ENCODE data around the gene MARCHF10.

Gene MARCHF10

GRCh38 chr17:62679866-62680377 is 128.2 kb downstream of the MARCHF10 start:
- H3K4me3 ChIP-seq (replicated peaks; ENCODE audit: low read depth, low read length) = no peak overlapping the region
- TF ChIP-seq, protein P1, sequence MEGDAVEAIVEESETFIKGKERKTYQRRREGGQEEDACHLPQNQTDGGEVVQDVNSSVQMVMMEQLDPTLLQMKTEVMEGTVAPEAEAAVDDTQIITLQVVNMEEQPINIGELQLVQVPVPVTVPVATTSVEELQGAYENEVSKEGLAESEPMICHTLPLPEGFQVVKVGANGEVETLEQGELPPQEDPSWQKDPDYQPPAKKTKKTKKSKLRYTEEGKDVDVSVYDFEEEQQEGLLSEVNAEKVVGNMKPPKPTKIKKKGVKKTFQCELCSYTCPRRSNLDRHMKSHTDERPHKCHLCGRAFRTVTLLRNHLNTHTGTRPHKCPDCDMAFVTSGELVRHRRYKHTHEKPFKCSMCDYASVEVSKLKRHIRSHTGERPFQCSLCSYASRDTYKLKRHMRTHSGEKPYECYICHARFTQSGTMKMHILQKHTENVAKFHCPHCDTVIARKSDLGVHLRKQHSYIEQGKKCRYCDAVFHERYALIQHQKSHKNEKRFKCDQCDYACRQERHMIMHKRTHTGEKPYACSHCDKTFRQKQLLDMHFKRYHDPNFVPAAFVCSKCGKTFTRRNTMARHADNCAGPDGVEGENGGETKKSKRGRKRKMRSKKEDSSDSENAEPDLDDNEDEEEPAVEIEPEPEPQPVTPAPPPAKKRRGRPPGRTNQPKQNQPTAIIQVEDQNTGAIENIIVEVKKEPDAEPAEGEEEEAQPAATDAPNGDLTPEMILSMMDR (IDR thresholded peaks at IDR 0.05; ENCODE audit: low read depth, low read length, missing control alignments) = no peak
- DNase-seq (ENCODE audit: extremely low read depth, low read depth) = no peak

DNA sequence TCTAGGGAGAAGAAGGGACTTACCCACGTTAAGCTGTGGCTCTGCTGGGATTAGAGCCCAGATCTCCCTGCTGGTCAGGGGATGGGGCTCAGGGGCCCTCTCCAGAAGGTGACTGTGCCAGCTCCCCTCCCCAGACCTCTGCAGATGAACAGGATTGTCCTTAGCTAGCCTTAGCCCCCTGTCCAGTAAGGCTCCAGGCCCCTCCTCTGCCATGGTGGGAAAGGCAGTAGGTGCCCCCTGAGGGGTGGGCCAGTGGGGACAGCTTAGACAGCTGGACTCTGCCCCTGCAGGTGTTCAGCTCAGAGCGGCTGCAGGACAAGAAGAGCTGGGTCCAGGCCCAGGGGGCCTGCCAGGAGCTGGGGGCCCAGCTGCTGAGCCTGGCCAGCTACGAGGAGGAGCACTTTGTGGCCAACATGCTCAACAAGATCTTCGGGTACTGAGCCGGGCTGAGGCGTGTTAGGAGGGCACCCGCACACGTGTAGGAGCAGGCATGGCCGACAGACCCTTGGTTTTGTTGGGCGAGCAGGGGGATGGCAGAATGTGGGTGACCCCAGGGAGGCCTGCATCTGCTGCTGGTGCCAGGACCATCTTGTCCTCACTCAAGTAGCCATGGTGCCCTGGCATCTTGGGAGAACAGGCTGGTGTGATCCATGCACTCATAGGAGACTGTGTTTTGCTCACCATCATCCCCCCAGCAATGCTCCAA is 129.7 kb downstream of the MARCHF10 start:
- no peak overlapping the region for H3K4me3 ChIP-seq (replicated peaks; ENCODE audit: low read depth, low read length)
- DNase-seq (ENCODE audit: extremely low read depth, low read depth) = no peak
- TF ChIP-seq, protein P1 (IDR thresholded peaks at IDR 0.05; ENCODE audit: low read depth, low read length, missing control alignments) = no peak

DNA sequence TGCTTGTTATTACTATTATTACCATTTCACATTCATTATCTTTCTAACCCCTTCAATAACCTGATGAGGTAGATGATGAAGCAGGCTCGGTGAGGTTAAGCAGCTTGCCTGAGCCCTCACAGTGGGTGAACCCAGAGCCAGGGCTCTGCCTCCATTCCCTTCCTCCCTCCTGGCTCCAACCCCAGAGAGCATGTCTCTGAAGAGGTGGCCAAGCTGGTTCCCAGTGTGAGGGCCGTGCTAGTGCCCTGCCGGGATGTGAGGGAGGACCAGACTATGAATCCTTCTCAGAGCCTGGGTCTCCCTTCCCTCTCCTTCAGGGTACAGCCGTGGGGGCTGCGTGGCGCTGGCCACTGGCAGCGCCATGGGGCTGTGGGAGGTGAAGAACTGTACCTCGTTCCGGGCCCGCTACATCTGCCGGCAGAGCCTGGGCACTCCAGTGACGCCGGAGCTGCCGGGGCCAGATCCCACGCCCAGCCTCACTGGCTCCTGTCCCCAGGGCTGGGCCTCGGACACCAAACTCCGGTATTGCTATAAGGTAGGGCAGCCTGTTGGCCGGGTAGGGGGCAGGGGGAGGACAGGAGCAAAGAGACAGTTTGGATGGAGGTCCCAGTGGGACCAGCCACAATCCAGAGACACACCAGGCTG is 131.0 kb downstream of the MARCHF10 start:
- TF ChIP-seq, protein P1 (IDR thresholded peaks at IDR 0.05; ENCODE audit: low read depth, low read length, missing control alignments) = no peak
- H3K4me3 ChIP-seq (replicated peaks; ENCODE audit: low read depth, low read length) = no peak overlapping the region
- DNase-seq (ENCODE audit: extremely low read depth, low read depth) = no peak

DNA sequence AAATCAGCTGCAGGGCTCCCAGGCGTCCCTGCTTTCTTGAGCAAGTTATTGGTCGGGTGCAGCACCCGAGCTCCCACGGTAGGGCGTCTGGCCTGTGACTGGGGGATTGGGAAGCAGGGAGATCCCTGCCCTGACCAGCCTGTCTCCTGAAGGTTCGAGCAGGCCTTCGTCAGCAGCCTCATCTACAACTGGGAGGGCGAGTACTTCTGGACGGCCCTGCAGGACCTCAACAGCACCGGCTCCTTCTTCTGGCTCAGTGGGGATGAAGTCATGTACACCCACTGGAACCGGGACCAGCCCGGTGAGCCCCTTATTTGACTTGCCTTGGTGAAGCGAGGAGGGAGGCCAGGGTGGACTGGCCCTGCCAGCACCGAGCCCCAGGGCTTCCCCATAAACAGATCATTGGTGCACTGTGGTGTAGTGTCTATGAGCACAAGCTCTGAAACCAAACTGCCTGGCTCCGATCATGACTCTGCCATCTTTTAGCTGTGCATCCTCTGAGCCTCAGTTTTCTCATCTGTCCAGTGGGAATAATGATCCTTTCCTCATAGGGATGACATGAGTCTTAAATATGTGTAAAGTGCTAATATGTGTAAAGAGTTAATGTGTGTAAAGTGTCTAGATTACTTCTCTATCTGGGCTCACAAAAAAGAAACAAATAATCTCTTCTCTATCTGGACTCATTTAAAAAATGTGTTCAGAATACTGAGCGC is 131.7 kb downstream of the MARCHF10 start:
- TF ChIP-seq, protein P1 (IDR thresholded peaks at IDR 0.05; ENCODE audit: low read depth, low read length, missing control alignments) = no peak
- no peak for DNase-seq (ENCODE audit: extremely low read depth, low read depth)
- no peak overlapping the region for H3K4me3 ChIP-seq (replicated peaks; ENCODE audit: low read depth, low read length)

DNA sequence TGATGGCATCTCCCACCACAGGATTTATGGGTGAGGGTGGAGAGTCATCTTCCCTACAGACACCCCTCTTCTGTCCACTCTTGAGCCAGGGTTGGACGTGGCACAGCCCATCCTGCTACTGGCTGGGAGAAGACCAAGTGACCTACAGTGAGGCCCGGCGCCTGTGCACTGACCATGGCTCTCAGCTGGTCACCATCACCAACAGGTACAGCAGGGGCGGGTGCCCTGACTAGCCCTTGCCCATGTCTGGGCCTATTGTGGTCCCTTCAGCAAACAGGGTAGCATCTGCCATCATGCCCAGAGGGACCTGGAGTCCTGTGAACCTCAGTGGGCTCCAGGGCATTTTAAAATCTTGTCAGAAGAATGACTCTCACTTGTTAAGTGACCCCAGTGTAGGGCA is 132.4 kb downstream of the MARCHF10 start:
- TF ChIP-seq, protein P1 (IDR thresholded peaks at IDR 0.05; ENCODE audit: low read depth, low read length, missing control alignments) = no peak
- no peak for DNase-seq (ENCODE audit: extremely low read depth, low read depth)
- no peak overlapping the region for H3K4me3 ChIP-seq (replicated peaks; ENCODE audit: low read depth, low read length)

GRCh38 chr17:62675260-62675659 is 132.9 kb downstream of the MARCHF10 start:
- DNase-seq (ENCODE audit: extremely low read depth, low read depth) = no peak
- TF ChIP-seq, protein P1 (IDR thresholded peaks at IDR 0.05; ENCODE audit: low read depth, low read length, missing control alignments) = no peak
- H3K4me3 ChIP-seq (replicated peaks; ENCODE audit: low read depth, low read length) = no peak overlapping the region

Measured in HFF-Myc (cell line).